ENCODE data around the gene ADGRA3.

DNA sequence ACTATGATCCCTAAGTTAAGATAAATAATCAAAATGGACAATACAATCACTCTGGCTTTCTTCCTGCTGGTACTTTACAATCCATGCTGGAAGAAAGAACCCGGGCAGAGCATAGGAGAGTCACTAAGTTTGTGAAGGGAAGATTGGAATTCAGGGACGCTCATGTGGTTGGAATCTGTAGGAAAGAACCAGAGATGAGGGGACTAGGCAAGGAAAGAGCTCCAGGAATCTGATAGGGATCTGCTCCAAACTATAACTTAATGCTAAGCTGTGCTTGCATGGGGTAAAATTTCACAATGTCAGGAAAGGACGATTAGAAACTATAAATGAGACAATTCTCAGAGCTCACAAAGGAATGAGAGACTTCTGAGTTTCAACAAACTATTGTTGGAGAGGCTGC is 167.5 kb downstream of the ADGRA3 start:
- TF ChIP-seq POLR2AphosphoS5 (IDR thresholded peaks at IDR 0.05; ENCODE audit: low read depth, low read length) (no peak), TAF1 (IDR thresholded peaks at IDR 0.05; ENCODE audit: borderline replicate concordance, insufficient read depth, low read length) (no peak)
- TF ChIP-seq, protein P1, sequence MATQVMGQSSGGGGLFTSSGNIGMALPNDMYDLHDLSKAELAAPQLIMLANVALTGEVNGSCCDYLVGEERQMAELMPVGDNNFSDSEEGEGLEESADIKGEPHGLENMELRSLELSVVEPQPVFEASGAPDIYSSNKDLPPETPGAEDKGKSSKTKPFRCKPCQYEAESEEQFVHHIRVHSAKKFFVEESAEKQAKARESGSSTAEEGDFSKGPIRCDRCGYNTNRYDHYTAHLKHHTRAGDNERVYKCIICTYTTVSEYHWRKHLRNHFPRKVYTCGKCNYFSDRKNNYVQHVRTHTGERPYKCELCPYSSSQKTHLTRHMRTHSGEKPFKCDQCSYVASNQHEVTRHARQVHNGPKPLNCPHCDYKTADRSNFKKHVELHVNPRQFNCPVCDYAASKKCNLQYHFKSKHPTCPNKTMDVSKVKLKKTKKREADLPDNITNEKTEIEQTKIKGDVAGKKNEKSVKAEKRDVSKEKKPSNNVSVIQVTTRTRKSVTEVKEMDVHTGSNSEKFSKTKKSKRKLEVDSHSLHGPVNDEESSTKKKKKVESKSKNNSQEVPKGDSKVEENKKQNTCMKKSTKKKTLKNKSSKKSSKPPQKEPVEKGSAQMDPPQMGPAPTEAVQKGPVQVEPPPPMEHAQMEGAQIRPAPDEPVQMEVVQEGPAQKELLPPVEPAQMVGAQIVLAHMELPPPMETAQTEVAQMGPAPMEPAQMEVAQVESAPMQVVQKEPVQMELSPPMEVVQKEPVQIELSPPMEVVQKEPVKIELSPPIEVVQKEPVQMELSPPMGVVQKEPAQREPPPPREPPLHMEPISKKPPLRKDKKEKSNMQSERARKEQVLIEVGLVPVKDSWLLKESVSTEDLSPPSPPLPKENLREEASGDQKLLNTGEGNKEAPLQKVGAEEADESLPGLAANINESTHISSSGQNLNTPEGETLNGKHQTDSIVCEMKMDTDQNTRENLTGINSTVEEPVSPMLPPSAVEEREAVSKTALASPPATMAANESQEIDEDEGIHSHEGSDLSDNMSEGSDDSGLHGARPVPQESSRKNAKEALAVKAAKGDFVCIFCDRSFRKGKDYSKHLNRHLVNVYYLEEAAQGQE (IDR thresholded peaks at IDR 0.05; ENCODE audit: insufficient read depth in 1 of 2, low read depth in 2 of 2, low read length in 2 of 2) = no peak
